GM19099 (cell line): Measurements from ENCODE around the gene ALPP.
"Not testable (repeated sequence)": the region's sequence is repeated elsewhere in the genome, so short reads cannot be mapped to it uniquely, and the experiment has no call there.

Experiments
- POLR2A ChIP-seq: IDR thresholded peaks from 3 replicates; pipeline ENCODE4 v1.6.1; 2011; ENCODE audit warnings: low read depth; ENCODE audit not compliant: insufficient read length; ENCODE audit errors: extremely low read depth

Gene ALPP

GRCh38 chr2:232378735-232379151 is at the start of gene ALPP:
TSS of gene ALPP (plus strand) at chr2:232378751. CDS start at chr2:232378803, 52 bp downstream.
- not testable (repeated sequence) for TF ChIP-seq POLR2A

- TF ChIP-seq POLR2A: no peak
Measured at GRCh38 chr2:232329716-232330067, 48.9 kb upstream of the ALPP start.

GRCh38 chr2:232330068-232330999 is 48.2 kb upstream of the ALPP start:
- TF ChIP-seq POLR2A: no peak

- TF ChIP-seq POLR2A: no peak
Measured at GRCh38 chr2:232332940-232333259, 45.7 kb upstream of the ALPP start.

- TF ChIP-seq POLR2A: no peak
Measured at GRCh38 chr2:232333361-232334135, 45.0 kb upstream of the ALPP start.

GRCh38 chr2:232335859-232336215 is 42.7 kb upstream of the ALPP start:
- TF ChIP-seq POLR2A: no peak

- no peak for TF ChIP-seq POLR2A
Measured at GRCh38 chr2:232336241-232336736, 42.3 kb upstream of the ALPP start.

- no peak for TF ChIP-seq POLR2A
Measured at GRCh38 chr2:232336981-232337720, 41.4 kb upstream of the ALPP start.

- no peak for TF ChIP-seq POLR2A
Measured at GRCh38 chr2:232338759-232339106, 39.8 kb upstream of the ALPP start.

GRCh38 chr2:232339121-232340081 is 39.1 kb upstream of the ALPP start:
- TF ChIP-seq POLR2A: no peak

GRCh38 chr2:232340171-232340935 is 38.2 kb upstream of the ALPP start:
- TF ChIP-seq POLR2A: no peak

GRCh38 chr2:232341061-232341738 is 37.4 kb upstream of the ALPP start:
- no peak for TF ChIP-seq POLR2A

- no peak for TF ChIP-seq POLR2A
Measured at GRCh38 chr2:232341739-232342126, 36.8 kb upstream of the ALPP start.
